Mammary epithelial cell (primary cell): ENCODE data around the gene KIFAP3.

Experiments
- EZH2 ChIP-seq: IDR thresholded peaks from 2 replicates; pipeline ENCODE4 v1.6.1; 2012; ENCODE audit warnings: low read length, inconsistent platforms, borderline replicate concordance
- TF ChIP-seq, protein P1 (sequence below), 2 donors: IDR thresholded peaks in 1 of 2; conservative IDR thresholded peaks in 1 of 2; 2 replicates each; pipeline ENCODE4 v1.5.1; 2011 to 2012; ENCODE audit warnings: inconsistent platforms in 2 of 2, low read length in 2 of 2, mild to moderate bottlenecking in 2 of 2, control low read depth in 1 of 2, low read depth in 1 of 2; ENCODE audit not compliant: insufficient read depth in 1 of 2; ENCODE audit errors: extremely low read depth in 1 of 2

DNA sequence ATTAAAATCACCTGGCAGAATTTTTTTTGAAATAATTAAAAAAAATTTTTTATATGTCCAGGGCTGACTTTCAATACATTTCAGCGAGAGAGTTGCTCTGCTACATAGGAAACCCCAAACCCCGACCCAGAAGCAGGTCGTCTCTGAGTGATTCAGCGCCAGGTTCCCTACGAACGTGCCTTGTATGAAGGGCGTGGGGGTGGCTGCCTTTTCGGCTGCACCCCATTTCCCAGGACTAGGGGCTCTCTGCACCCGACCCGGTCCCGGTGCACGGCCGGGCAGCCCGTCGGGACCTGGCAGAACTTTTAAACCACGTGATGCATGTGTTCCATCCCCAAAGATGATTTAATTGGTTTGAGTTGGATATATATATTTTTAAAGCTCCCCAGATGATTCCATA, 165.0 kb downstream of the KIFAP3 start:
- TF ChIP-seq, protein P1, sequence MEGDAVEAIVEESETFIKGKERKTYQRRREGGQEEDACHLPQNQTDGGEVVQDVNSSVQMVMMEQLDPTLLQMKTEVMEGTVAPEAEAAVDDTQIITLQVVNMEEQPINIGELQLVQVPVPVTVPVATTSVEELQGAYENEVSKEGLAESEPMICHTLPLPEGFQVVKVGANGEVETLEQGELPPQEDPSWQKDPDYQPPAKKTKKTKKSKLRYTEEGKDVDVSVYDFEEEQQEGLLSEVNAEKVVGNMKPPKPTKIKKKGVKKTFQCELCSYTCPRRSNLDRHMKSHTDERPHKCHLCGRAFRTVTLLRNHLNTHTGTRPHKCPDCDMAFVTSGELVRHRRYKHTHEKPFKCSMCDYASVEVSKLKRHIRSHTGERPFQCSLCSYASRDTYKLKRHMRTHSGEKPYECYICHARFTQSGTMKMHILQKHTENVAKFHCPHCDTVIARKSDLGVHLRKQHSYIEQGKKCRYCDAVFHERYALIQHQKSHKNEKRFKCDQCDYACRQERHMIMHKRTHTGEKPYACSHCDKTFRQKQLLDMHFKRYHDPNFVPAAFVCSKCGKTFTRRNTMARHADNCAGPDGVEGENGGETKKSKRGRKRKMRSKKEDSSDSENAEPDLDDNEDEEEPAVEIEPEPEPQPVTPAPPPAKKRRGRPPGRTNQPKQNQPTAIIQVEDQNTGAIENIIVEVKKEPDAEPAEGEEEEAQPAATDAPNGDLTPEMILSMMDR (conservative IDR thresholded peaks at IDR 0.05 in 1 of 2, IDR thresholded peaks at IDR 0.05 in 1 of 2; ENCODE audit: extremely low read depth in 1 of 2, insufficient read depth in 1 of 2, low read depth in 1 of 2, low read length in 2 of 2) = no peak
- no peak for TF ChIP-seq EZH2
